HG03103 (cell line): ENCODE data around the gene SYNE3.

Source experiments
- ATAC-seq: cut with Tn5 transposase; IDR thresholded peaks from one replicate; pipeline ENCODE4 v1.9.1; 2021; ENCODE audit warnings: low read depth; ENCODE audit not compliant: unreplicated experiment

Gene SYNE3

GRCh38 chr14:95478309-95478708 is 38.1 kb downstream of the SYNE3 start:
- ATAC-seq = no peak

- ATAC-seq = no peak
Observed at GRCh38 chr14:95477411-95478269, 38.8 kb downstream of the SYNE3 start.

DNA sequence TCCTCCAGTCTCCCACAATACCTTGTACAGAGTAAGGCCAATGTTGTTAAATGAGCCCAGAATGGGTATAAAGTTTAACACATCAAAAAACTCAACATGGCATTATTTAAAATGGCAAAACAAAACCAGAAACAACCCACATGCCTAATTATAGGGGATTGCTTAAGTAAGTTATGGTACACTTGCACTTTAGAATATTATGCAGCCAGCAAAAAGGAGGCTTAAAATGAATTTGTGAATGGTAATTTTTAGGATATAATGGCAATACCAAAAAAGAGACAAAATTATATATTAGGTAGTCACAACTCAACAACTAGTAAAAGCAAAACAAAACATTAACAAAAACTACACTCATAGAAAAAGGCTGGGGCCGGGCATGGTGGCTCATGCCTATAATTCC is 39.7 kb downstream of the SYNE3 start:
- no peak for ATAC-seq

GRCh38 chr14:95475540-95476240 is 40.8 kb downstream of the SYNE3 start:
- no peak for ATAC-seq

GRCh38 chr14:95474941-95475340 is 41.5 kb downstream of the SYNE3 start:
- ATAC-seq = no peak

- ATAC-seq = no peak
Observed at GRCh38 chr14:95474486-95474885, 42.0 kb downstream of the SYNE3 start.

DNA sequence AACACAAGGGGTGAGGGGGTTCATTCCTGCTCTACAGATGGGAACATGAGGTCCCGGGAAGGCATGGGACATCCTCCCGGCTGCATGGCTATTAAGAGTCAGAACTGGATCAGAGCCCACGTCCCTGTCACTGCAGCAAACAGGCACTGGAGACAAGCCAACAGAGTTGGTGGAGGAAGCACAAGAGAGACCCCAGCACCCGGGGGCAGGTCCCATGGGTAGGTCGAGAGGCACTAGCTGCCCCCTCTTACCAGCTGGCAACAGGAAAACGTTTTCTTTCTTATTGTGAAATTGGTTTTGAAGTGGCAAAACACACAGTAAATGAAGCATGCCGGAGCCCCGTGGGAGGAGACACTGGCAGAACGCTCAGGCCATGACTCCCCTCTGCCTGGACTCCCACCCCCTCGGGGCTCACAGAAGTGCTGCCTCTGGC is 43.6 kb downstream of the SYNE3 start:
- no peak for ATAC-seq

- no peak for ATAC-seq
Observed at GRCh38 chr14:95471476-95471875, 45.0 kb downstream of the SYNE3 start.

DNA sequence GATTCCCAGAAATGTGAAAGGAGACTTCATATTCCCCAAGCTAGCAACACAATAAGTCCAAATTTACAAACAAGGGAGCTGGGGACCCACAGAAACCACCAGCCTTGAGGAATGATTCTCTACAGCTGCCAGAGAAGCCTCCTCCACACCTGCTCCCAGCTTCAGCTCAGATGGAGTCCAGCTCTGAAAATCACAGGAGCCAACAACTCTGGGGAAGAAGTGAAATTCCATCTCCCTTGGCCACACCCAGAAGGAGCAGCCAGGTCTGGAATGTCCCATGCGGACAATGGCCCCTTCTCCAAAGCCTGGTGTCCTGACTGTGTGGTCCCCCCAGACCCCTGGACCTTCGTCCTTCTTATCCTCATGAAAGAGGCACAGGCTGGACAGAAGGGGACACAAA is 45.4 kb downstream of the SYNE3 start:
- ATAC-seq = no peak

- no peak for ATAC-seq
Observed at GRCh38 chr14:95469134-95469481, 47.3 kb downstream of the SYNE3 start.

GRCh38 chr14:95468448-95469133 is 47.9 kb downstream of the SYNE3 start:
- ATAC-seq = no peak

- ATAC-seq = no peak
Observed at GRCh38 chr14:95467657-95468056, 48.8 kb downstream of the SYNE3 start.

GRCh38 chr14:95467232-95467631 is 49.2 kb downstream of the SYNE3 start:
- no peak for ATAC-seq
